ENCODE measurements around the gene TUSC2.

TUSC2 gene

GRCh38 chr3:50327943-50328691, at the start of gene TUSC2:
TSS of gene TUSC2 (minus strand) at chr3:50328223. CDS start at chr3:50328099, 124 bp downstream.
- peak; percentile 99 for FAIRE-seq

GRCh38 chr3:50375258-50375931, 47.4 kb upstream of the TUSC2 start:
- FAIRE-seq (no peak), DNase-seq (ENCODE audit: insufficient read length, low spot score) (no peak)

More at GRCh38 chr3:50327943-50328691, at the start of gene TUSC2:
- DNase-seq (ENCODE audit: insufficient read length, low spot score): peak; percentile 94

GRCh38 chr3:50374363-50375257, 46.6 kb upstream of the TUSC2 start:
- no peak for DNase-seq (ENCODE audit: insufficient read length, low spot score)
- no peak for FAIRE-seq

- DNase-seq (ENCODE audit: insufficient read length, low spot score) (no peak), FAIRE-seq (no peak)
Observed at GRCh38 chr3:50373146-50374051, 45.4 kb upstream of the TUSC2 start.

- FAIRE-seq (no peak), DNase-seq (ENCODE audit: insufficient read length, low spot score) (no peak)
Observed at GRCh38 chr3:50372349-50372748, 44.3 kb upstream of the TUSC2 start.

GRCh38 chr3:50371133-50371685, 43.2 kb upstream of the TUSC2 start:
- no peak for FAIRE-seq

GRCh38 chr3:50370594-50370993, 42.6 kb upstream of the TUSC2 start:
- FAIRE-seq (no peak), DNase-seq (ENCODE audit: insufficient read length, low spot score) (no peak)

More at GRCh38 chr3:50371133-50371685, 43.2 kb upstream of the TUSC2 start:
- no peak for DNase-seq (ENCODE audit: insufficient read length, low spot score)

- no peak for FAIRE-seq
- DNase-seq (ENCODE audit: insufficient read length, low spot score): no peak
Observed at GRCh38 chr3:50369012-50369670, 41.1 kb upstream of the TUSC2 start.

GRCh38 chr3:50365842-50366220, 37.8 kb upstream of the TUSC2 start:
- no peak for DNase-seq (ENCODE audit: insufficient read length, low spot score)
- FAIRE-seq: no peak

- DNase-seq (ENCODE audit: insufficient read length, low spot score) (peak; percentile 97), FAIRE-seq (peak; percentile 95)
Observed at GRCh38 chr3:50365080-50365841, 37.2 kb upstream of the TUSC2 start.

GRCh38 chr3:50364573-50365079, 36.6 kb upstream of the TUSC2 start:
- FAIRE-seq (no peak), DNase-seq (ENCODE audit: insufficient read length, low spot score) (no peak)

- DNase-seq (ENCODE audit: insufficient read length, low spot score): no peak
- no peak for FAIRE-seq
Observed at GRCh38 chr3:50359760-50360110, 31.7 kb upstream of the TUSC2 start.

GRCh38 chr3:50358911-50359759, 31.1 kb upstream of the TUSC2 start, which contains the start of gene TMEM115:
TSS of gene TMEM115 (minus strand) at chr3:50359521. CDS start at chr3:50359063, 458 bp downstream.
- FAIRE-seq: peak; percentile 99
- DNase-seq (ENCODE audit: insufficient read length, low spot score): peak; percentile 99

- DNase-seq (ENCODE audit: insufficient read length, low spot score): no peak
- no peak for FAIRE-seq
Observed at GRCh38 chr3:50358355-50358910, 30.4 kb upstream of the TUSC2 start.

- no peak for DNase-seq (ENCODE audit: insufficient read length, low spot score)
- FAIRE-seq: no peak
Observed at GRCh38 chr3:50357481-50357880, 29.5 kb upstream of the TUSC2 start.

GRCh38 chr3:50356553-50356952, 28.5 kb upstream of the TUSC2 start:
- DNase-seq (ENCODE audit: insufficient read length, low spot score): no peak
- no peak for FAIRE-seq

All from GM19239 (cell line).